Mesendoderm (in vitro differentiated cells): ENCODE data around the gene ZNF512. TPM values are rescaled to one million over a fixed set of nuclear protein-coding genes. Genes with fewer than 3 reads are reported as not detected.

Experiments
- small RNA-seq: library from polyadenylated mRNA; stranded (forward); fragments of <200 nt; extraction: miRNeasy Mini kit (QIAGEN cat#:217004); gene quantifications from one replicate; pipeline ENCODE3, GENCODE V24; 2013; ENCODE audit not compliant: insufficient read depth

ZNF512 gene

Small RNAs within 50 kb of the gene (small RNA-seq; reads per million reads assigned to genes)
- not detected for gene RF00340
